OCI-LY7 (cell line): ENCODE results near the gene MUC4. TPM values are rescaled to one million over a fixed set of nuclear protein-coding genes. Genes with fewer than 3 reads are reported as not detected.

ENCODE experiments used
- BruUV-seq: library from RNA; stranded (reverse); fragments of 400-500 nt; replicated peaks from 2 replicates; lab custom pipeline; 2021; lab: Mats Ljungman, UMichigan
- CTCF ChIA-PET: fragments of 300-600 bp; sonication (Branson Sonifier 250); formaldehyde crosslinking; loops from one replicate; lab custom pipeline; 2022; ENCODE audit warnings: antibody characterized with exemption; ENCODE audit not compliant: unreplicated experiment; lab: Charles Lee
- POLR2A ChIA-PET: fragments of 300-600 bp; sonication (Branson Sonifier 250); formaldehyde crosslinking; loops from one replicate; lab custom pipeline; 2022; ENCODE audit warnings: antibody characterized with exemption; lab: Charles Lee
- DNase-seq: peaks from one replicate; pipeline ENCODE4 v3.0.0-alpha.2; 2015; ENCODE audit warnings: low spot score
- H2AFZ ChIP-seq: fragments of 200-600 bp; sonication (generic), shearing (Covaris generic); 2 replicates; pipeline ENCODE4 v1.6.1; 2014; ENCODE audit warnings: mild to moderate bottlenecking, antibody characterized with exemption, low read length, moderate library complexity
- H3K27ac ChIP-seq: fragments of 200-600 bp; sonication (generic); 2 replicates; pipeline ENCODE4 v1.5.1; 2014; ENCODE audit warnings: mixed run types, low read depth, mild to moderate bottlenecking, moderate library complexity, low read length, inconsistent platforms; ENCODE audit not compliant: poor library complexity, severe bottlenecking
- H3K36me3 ChIP-seq: fragments of 200-600 bp; sonication (generic); 2 replicates; pipeline ENCODE4 v1.6.1; 2014; ENCODE audit warnings: mild to moderate bottlenecking, antibody characterized with exemption, low read length, moderate library complexity, mixed read lengths; ENCODE audit not compliant: insufficient read depth
- H3K4me1 ChIP-seq: fragments of 200-600 bp; sonication (generic); 2 replicates; pipeline ENCODE4 v1.5.1; 2014; ENCODE audit warnings: mild to moderate bottlenecking, low read length; ENCODE audit not compliant: insufficient read depth, poor library complexity, severe bottlenecking
- H3K4me2 ChIP-seq: fragments of 200-600 bp; sonication (generic); 2 replicates; pipeline ENCODE4 v1.6.1; 2014; ENCODE audit warnings: mild to moderate bottlenecking, low read length
- H3K4me3 ChIP-seq: fragments of 200-600 bp; sonication (generic); 2 replicates; pipeline ENCODE4 v1.5.1; 2014; ENCODE audit warnings: mild to moderate bottlenecking, low read depth, low read length; ENCODE audit not compliant: poor library complexity, severe bottlenecking
- H3K79me2 ChIP-seq: fragments of 200-600 bp; sonication (generic); 2 replicates; pipeline ENCODE4 v1.6.1; 2016; ENCODE audit warnings: low read depth, mild to moderate bottlenecking, low read length, moderate library complexity, mixed read lengths; ENCODE audit not compliant: insufficient read depth
- H3K9me2 ChIP-seq: fragments of 200-600 bp; sonication (generic); 2 replicates; pipeline ENCODE4 v1.6.1; 2016; ENCODE audit warnings: mild to moderate bottlenecking, low read length, mixed read lengths; ENCODE audit not compliant: insufficient read depth
- H3K9me3 ChIP-seq: fragments of 200-600 bp; sonication (generic); 2 replicates; pipeline ENCODE4 v1.6.1; 2014; ENCODE audit warnings: mild to moderate bottlenecking, mixed run types, low read length, mixed read lengths
- H4K20me1 ChIP-seq: fragments of 200-600 bp; sonication (generic); 2 replicates; pipeline ENCODE4 v1.6.1; 2014; ENCODE audit warnings: mild to moderate bottlenecking, antibody characterized with exemption, low read length, moderate library complexity, mixed read lengths; ENCODE audit not compliant: insufficient read depth
- CTCF ChIP-seq: fragments of 200-600 bp; sonication (generic); conservative IDR thresholded peaks from 2 replicates; pipeline ENCODE4 v1.5.1; 2014; ENCODE audit warnings: mild to moderate bottlenecking, antibody characterized with exemption, low read length, moderate library complexity, mixed read lengths
- EZH2phosphoT487 ChIP-seq: fragments of 200-600 bp; sonication (generic); IDR thresholded peaks from 2 replicates; pipeline ENCODE4 v1.6.1; 2018; ENCODE audit warnings: low read depth, borderline replicate concordance, mild to moderate bottlenecking, mixed run types, antibody characterized with exemption, low read length, moderate library complexity, mixed read lengths
- intact Hi-C: fragments of 100-400 bp; cut with micrococcal nuclease; formaldehyde crosslinking; loops from one replicate; pipeline ENCODE4 v1.10.0; 2022; ENCODE audit not compliant: unreplicated experiment
- total RNA-seq, 2 experiments: library from RNA; depleted of rRNA in 1 of 2; stranded (reverse); fragments of >200 nt in 1 of 2; shearing (Covaris generic) in 1 of 2; gene quantifications; 2 replicates each; pipeline ENCODE4 v1.2.3, GENCODE V29; 2014 to 2022

Gene MUC4
- total RNA-seq, 2 experiments from 2014 or later, result 0.03 to 0.42 TPM

- no peaks in the 10 kb centered on the region for H3K36me3 ChIP-seq
- H2AFZ ChIP-seq, result no peak overlapping the region
- H3K27ac ChIP-seq, result no peak overlapping the region
- TF ChIP-seq CTCF, result no peak
- no peak for TF ChIP-seq EZH2phosphoT487
- H3K4me2 ChIP-seq, result no peak overlapping the region
- POLR2A ChIA-PET, result interaction anchor here (0.7 to 1.3 kb wide), 3 partner anchors 11 to 650 kb away, joined by 4 to 10 read pairs (median 6); no protein-coding TSS in a partner anchor
- H3K9me2 ChIP-seq, result no peaks in the 10 kb centered on the region
- BruUV-seq, result no TSS peak
- H3K79me2 ChIP-seq, result no peaks in the 10 kb centered on the region
- H3K4me3 ChIP-seq, result no peak overlapping the region
- H3K4me1 ChIP-seq, result peaks cover 5% of the 10 kb centered on the region
- intact Hi-C loops, result loop anchor here (5.0 kb wide), 1 partner anchor 96 kb away; no protein-coding TSS in a partner anchor
- CTCF ChIA-PET, result no interaction called here
- H4K20me1 ChIP-seq, result no peaks in the 10 kb centered on the region
- DNase-seq, result no peak
- H3K9me3 ChIP-seq, result no peaks in the 10 kb centered on the region
Observed at GRCh38 chr3:195718477-195718984, 93.2 kb downstream of the MUC4 start.

GRCh38 chr3:195717852-195718476 lies 93.8 kb downstream of the MUC4 start:
- Histone ChIP-seq H3K9me3 (no peaks in the 10 kb centered on the region), H4K20me1 (no peaks in the 10 kb centered on the region), H3K9me2 (no peaks in the 10 kb centered on the region), H3K27ac (no peak overlapping the region), H2AFZ (no peak overlapping the region), H3K4me2 (no peak overlapping the region), H3K4me1 (peaks cover 5% of the 10 kb centered on the region), H3K36me3 (no peaks in the 10 kb centered on the region), H3K4me3 (no peak overlapping the region), H3K79me2 (no peaks in the 10 kb centered on the region)
- TF ChIP-seq CTCF, result no peak
- TF ChIP-seq EZH2phosphoT487, result no peak
- ChIA-PET POLR2A (interaction anchor here (0.7 to 1.3 kb wide), 2 partner anchors 11 to 121 kb away, joined by 3 to 4 read pairs; no protein-coding TSS in a partner anchor), CTCF (no interaction called here)
- intact Hi-C loops, result loop anchor here (5.0 kb wide), 1 partner anchor 96 kb away; no protein-coding TSS in a partner anchor
- DNase-seq, result no peak
- no TSS peak for BruUV-seq

DNA sequence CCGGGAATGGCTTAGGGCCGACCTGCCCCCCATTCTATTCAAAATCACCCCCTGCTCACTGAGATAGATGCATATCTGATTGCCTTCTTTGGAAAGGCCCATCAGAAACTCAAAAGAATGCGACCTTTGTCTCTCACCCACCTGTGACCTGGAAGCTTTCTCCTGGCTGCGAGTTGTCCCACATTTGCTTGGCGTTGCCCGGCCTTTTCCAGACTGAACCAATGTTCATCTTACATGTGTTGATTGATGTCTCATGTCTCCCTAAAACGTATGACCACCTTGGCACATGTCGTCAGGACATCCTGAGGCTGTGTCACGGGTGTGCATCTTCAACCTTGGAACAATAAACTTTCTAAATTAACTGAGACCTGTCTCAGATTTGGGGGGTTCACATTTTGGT lies 94.3 kb downstream of the MUC4 start:
- H3K36me3 ChIP-seq, result no peaks in the 10 kb centered on the region
- no peaks in the 10 kb centered on the region for H3K9me2 ChIP-seq
- no peaks in the 10 kb centered on the region for H4K20me1 ChIP-seq
- no peak overlapping the region for H2AFZ ChIP-seq
- TF ChIP-seq CTCF (no peak), EZH2phosphoT487 (no peak)
- H3K4me1 ChIP-seq, result peaks cover 5% of the 10 kb centered on the region
- H3K4me3 ChIP-seq, result no peak overlapping the region
- intact Hi-C loops, result loop anchor here (5.0 kb wide), 1 partner anchor 95 kb away; no protein-coding TSS in a partner anchor
- no peaks in the 10 kb centered on the region for H3K79me2 ChIP-seq
- no peak overlapping the region for H3K4me2 ChIP-seq
- BruUV-seq, result no TSS peak
- no peak overlapping the region for H3K27ac ChIP-seq
- no peak for DNase-seq
- H3K9me3 ChIP-seq, result no peaks in the 10 kb centered on the region
- POLR2A ChIA-PET, result interaction anchor here (0.6 to 0.7 kb wide), 2 partner anchors 122 to 1995 kb away, joined by 3 read pairs; no protein-coding TSS in a partner anchor
- CTCF ChIA-PET, result no interaction called here
